Daoy (cell line): ENCODE results near the gene CLSTN1. TPM values are rescaled to one million over a fixed set of nuclear protein-coding genes. Genes with fewer than 3 reads are reported as not detected.
"Not testable (repeated sequence)": the region's sequence is repeated elsewhere in the genome, so short reads cannot be mapped to it uniquely, and the experiment has no call there.

ENCODE experiments used
- DNase-seq: peaks from one replicate; pipeline ENCODE4 v3.0.0-alpha.2; 2015; ENCODE audit warnings: low read depth
- total RNA-seq: library from RNA; depleted of rRNA; stranded (reverse); fragments of >200 nt; shearing (Covaris generic); gene quantifications from 2 replicates; pipeline ENCODE4 v1.2.3, GENCODE V29; 2014

The CLSTN1 gene
- total RNA-seq, 1 experiment from 2014 or later = 37.5 TPM

DNA sequence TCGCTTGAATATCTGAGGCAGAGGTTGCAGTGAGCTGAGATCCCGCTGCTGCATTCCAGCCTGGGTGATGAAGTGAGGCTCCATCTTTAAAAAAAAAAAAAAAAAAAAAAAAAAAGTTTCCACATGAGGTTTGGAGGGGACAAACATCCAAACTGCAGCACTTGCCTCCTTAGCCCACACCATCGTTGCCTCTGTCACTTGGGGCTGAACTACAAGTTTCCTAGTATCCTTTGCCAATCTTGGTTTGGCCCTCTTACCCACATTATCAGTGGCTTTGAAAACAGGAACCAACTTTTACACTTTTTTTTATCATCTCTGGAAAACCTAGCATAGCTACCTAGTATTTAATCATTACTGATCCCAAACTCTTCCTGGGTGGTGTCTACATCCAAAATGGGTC is 59.2 kb downstream of the CLSTN1 start:
- DNase-seq = no peak

DNA sequence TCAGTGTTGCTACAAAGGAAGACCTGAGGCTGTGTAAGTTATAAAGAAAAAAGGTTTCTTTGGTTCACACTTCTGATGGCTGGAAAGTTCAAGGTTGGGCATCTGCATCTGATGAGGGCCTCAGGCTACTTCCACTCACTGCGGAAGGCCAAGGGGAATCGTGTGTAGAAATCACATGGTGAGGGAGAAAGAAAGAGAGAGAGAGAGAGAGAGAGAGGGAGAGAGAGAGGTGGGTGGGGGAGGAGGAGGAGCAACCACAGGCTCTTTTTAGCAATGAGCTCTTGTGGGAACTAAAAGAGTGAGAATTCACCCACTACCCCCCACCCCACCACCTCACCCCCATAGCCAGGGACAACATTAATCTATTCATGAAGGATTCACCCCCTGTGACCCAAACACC is 59.9 kb downstream of the CLSTN1 start:
- DNase-seq = no peak

DNA sequence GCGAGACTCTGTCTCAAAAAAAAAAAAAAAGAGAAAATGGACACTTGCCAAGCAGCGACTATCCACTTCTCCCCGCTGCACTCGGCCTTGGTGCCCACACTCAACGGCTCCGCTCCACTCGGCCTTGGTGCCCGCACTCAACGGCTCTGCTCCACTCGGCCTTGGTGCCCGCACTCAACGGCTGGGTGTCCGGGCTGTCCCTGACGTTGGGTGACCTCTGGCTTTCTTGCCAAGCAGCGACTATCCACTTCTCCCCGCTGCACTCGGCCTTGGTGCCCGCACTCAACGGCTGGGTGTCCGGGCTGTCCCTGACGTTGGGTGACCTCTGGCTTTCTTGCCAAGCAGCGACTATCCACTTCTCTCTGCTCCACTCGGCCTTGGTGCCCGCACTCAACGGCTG is 61.3 kb downstream of the CLSTN1 start:
- DNase-seq = not testable (repeated sequence)

DNA sequence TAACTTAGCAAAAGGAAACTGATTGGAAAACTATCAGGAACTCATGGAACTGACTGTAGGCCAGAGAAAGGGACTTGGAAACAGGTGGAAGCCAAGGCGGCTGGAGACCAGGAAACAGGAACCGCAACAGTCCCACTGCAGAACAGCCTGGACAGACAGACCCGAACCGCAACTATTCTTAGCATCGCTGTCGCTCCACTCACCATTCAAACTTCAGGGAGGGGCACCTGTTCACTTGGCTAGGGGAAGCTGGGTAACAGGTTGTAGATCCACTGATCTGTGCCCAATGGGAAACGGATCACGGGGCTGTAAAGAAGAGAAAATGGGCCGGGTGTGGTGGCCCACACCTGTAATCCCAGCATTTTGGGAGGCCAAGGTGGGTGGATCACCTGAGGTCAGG is 61.9 kb downstream of the CLSTN1 start:
- no peak for DNase-seq

DNA sequence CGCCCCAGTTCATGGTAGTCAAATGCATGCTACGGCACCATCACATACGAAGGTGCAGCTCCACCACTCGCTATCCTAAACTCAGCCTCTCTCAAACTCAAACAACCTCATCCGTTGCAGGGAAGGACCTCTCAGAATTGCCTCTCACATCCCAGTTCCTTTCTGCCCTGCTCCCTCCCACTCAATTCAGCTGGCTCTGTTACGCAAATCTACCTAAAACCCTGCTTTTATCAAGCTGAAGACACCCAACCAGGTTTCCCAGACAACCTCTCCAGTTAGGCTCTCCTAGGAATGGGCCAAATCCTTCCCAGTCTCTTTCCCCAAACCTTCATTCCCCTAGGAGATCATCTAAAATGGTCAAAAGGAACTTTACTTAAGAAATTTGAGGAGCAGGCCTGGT is 62.9 kb downstream of the CLSTN1 start:
- no peak for DNase-seq

DNA sequence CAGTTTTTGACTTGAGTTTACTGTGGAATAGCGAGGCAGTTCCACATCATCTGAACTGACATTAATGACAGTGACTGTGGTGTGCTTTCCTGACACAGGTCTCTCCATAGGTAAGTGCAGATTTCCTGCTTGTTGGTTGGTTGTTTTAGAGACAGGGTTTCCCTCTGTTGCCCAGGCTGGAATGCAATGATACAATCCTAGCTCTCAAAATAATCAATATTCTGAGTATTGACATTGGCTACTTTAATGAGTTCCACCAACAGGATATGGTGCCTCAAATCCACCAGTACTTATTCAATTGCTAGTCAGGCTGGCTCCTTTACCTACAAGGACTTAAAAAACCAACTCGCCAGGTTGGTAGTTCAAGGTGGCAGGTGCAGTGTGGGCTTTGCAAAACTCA is 63.8 kb downstream of the CLSTN1 start:
- DNase-seq = no peak

DNA sequence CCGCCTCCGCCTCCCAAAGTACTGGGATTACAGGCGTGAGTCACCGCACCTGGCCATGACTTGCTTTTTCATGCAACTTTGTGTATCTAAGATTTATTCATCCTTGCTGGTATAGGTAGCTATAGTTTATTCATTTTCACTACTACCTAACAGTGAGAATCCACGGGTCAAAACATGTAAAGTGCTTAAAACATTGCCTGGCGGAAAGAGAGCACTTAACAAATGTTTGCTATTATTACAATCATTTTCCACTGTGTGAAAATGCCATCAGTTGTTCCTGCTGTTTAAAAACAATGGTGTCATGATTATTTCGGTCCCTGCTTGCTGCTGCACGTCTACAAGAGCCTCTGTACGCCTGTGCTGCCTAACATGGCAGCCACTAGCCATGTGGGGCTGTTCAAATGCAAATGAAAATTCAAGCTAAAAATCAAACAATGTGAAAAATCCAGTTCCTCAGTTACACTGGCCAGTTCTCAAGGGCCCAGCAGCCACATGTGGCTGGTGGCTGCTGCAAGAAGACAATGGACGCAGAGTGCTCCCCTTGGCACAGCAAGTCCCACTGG is 65.1 kb downstream of the CLSTN1 start:
- no peak for DNase-seq

DNA sequence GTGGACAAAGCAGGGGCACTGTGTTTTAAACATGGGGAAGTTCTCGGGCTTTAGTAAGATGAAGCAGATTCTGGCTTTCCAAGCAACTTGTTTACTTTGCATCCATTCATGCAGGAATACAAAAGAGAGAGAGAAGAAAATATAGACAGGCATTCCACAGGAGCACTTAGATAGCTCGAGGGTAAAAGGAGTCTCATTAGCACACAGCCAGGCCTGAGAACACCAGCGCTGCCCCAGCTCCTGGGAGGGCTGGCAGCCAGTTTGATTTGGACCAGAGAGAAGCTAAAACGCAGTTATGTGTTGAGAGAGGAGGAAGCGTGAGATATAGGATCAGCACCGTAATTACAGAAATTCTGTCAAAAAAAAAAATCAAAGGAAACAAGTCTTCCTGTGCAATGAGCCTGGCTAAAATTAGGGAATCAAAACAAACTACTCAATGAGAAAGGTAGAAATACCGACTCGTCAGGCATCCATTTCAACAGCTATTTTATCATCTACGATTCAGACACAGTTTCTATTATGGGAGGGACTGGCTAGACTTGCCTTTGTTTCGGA is 68.2 kb downstream of the CLSTN1 start:
- no peak for DNase-seq

DNA sequence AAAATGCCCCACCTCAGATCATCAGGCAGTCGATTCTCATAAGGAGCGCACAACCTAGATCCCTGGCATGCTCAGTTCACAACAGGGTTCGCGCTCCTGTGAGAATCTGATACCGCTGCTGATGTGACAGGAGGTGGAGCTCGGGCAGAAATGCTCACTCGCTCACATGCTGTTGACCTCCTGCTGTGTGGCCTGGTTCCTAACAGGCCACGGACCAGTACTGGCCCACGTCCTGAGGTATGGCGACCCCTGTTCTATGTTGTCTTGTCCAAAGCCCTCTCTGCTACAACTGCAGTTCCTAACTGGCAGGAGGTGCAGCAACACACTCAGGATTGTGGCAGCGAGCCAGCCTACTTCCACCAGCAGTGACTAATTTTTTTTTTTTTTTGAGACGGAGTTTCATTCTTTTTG is 70.6 kb downstream of the CLSTN1 start:
- peak; percentile 82 for DNase-seq

DNA sequence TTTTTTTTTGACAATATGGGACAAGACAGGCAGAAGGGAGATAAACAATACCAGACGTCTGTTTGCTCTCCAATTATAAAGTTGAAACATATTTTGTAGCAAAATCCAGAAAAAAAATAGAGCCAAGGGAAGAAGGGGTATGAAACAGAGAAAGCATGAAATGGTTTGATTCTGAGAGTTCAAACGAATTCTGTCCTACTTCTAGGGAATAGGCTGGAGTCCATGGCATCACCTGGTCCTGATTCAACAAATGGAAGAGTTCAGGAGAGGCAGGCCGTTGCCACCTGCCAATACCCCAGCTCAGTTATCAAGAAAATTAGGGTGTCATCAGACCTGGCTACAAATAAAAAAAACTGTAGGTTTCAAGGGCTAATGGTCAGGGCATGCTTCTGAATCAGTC is 71.8 kb downstream of the CLSTN1 start:
- DNase-seq = no peak

DNA sequence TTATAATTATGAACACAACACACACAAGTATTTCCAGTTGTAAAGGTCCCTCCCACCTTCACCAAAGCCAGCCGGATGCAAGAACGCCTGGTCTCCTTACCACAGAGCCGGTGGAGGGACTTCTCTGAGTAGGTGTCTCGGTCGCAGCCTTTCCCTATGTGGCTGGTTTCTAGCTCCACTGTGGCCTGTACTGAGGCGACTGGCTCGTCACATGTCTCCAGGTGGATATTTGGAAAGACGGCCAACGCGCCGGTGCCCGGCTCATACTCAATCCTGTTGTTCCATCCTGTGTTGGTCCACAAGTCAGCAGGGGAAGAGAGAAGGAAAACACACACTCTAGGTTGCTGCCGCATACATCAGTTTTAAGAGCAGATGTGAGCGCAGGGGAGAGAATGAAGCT is 74.4 kb downstream of the CLSTN1 start:
- DNase-seq = no peak

DNA sequence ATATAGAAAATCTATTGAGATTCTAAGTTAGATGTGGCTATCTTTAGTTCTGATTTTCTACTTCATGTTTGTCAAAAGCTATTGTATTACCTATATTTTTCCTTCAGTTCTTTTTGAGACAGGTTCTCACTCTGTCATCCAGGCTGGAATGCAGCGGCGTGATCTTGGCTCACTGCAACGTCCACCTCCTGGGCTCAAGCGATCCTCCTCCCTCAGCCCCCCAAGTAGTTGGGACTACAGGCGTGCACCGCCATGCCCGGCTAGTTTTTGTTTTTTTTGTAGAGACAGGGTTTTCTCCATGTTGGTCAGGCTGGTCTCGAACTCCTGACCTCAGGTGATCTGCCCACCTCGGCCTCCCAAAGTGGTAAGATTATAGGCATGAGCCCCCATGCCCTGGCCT is 75.4 kb downstream of the CLSTN1 start:
- DNase-seq = not testable (repeated sequence)

DNA sequence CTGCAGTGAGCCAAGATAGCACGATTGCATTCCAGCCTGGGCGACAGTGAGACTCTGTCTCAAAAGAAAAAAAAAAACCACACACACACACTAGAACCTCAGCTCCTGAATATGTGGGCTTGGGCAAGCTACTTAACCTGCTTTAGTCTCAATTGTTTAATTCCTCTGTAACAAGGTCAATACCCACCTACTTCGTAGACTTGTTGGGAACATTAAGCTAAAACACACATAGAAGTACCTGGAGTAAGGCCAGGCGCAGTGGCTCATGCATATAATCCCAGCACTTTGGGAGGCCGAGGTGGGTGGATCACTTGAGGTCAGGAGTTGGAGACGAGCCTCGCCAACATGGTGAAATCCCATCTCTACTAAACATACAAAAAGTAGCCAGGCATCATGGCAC is 77.1 kb downstream of the CLSTN1 start:
- peak; percentile 27 for DNase-seq

DNA sequence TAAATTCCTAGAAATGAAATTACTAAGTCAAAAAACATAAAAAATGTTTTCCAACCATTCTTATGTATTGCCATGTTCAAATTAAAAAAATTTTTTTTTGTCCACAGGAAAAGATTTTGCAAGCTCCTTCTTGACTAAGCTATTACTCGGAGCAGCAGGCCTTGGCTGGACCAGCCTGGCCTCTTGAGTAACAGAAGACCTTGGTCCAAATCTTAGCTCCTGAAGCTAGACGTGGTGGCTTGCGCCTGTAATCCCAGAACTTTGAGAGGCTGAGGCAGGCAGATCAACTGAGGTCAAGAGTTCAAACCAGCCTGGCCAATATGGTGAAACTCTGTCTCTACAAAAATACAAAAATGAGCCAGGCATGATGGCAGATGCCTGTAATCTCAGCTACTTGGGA is 77.6 kb downstream of the CLSTN1 start:
- DNase-seq = no peak

DNA sequence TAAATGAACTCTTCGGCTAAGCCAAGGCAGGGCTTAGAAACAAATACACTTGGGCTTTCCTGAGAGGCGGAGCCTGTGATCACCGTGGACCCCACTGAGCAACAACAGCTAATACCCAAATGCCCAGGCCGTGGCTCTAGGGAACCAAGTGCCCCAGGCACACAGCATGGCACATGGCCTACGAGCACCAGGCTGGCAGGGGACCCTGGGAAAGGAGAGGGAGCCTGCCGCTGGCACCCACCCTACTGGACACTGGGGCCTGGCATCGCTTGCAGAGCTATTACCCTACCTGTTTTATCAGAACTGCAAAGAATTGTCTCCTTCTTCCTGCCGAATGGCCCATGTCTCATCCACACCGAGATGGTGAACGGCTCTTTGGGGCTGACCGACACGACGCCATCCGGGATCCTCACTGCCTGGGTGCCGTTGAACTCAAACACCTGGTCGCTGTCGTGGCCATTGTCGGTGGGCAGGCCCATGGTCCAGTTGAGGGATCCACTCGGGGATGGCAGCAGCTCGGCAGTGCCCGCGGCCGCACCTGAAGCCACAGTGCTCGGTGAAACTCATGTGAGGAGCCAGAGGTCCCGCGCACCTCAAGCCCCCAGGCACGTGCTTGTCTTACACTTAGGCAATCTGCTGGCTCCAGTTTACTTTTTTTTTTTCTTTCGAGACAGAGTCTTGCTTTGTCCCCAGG is 79.5 kb downstream of the CLSTN1 start:
- no peak for DNase-seq

DNA sequence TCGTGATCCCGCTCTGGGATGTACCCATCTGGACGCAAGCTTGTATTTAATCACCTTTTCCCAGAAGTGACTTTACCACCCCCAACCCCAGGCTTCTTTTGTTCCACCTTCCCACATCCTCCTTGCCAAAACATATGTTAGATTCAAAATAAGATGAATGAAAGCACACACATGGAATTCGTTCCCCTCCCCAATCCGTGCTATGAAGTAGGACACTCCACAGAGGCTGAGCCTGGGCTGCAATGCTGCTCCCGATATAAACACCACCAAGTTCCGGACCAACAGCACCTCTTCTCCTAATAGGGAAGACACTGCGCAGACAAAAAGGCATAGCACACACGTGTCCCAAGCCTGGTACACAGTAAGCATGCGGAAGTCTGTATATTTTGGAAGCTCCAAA is 86.1 kb downstream of the CLSTN1 start:
- no peak for DNase-seq

DNA sequence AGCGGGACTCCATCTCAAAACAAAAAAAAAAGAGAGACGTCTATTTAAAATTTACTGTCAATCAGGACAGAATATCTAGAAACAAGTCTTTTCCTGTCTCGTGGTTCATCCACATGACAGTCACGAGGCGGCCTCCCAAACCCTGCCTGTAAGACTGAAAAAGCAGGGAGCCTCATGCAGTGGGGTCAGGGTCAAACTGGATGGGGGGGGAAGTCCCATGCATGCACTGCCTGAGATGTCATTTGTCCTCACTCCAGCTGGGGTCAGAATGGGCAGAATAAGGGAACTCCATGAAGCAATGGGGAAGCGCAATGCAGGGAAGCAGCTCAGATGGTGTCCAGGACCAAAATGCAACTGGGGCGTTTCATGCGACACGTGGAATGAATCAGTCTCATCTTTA is 86.7 kb downstream of the CLSTN1 start:
- no peak for DNase-seq

DNA sequence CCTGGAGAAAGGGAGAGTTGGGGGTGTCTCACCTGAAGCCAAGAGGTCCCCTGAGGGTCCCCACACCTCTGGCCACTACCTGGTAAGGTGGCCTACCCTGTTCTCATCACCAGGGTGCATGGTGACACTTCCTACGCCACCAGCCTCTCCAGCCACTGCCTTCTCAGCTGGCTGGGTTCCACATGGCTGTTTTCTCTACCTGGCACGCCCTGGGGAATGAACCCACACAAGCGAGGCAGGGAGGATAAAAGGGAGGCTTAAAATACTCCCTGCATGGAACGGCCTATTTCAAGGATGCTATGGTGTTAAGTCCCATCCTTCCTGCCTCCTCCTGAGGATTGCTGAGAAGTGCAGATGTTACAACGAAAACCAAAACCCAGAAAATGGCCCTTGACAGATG is 87.5 kb downstream of the CLSTN1 start:
- DNase-seq = no peak

DNA sequence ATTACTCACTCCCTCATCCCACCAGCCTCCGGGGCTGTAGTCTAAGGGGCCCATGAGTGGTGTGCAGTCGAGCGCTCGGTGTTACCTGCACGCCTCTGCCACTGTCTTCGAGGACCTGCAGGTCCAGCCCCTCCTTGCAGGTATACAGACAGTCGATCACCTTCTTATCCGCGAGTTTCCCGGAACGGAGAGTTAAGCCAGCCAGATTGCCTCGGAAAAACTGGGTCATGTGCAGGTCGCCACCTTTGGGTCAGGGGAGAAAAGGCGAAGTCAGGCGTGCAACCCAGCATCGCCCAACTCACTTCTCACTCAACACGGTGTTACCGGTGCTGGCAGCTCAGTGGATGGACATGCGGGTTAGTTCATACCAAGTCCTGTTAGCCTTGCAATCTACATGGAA is 88.0 kb downstream of the CLSTN1 start:
- no peak for DNase-seq

DNA sequence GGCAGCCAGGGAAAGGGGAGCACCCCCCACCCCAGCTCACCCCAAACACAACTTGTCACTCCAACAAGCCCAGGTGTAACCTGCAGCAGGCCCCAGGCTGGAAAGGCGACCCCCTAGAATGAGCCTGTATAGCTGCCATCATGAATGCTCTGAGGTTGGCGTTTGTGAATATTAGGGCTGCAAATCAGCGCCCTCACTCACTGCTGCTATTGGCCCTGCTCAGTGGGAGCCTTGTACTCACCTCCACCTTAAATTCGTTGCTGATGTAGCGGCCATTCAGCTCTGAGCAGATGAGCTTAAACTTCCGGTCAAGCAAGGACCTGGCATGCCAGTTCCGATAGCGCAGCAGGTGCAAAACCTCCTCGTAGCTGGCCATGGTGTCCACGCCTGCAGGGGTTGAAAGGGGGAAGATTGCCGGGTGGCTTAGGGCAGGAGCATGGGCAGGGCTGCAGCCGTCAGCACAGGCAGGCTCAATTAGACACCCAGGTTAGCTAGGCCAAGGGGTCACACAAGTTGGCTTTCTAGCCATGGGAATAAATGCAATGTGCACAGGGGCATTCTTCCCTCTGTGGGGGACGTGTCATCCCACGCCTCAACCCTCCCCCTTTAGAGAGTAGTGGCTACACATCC is 90.5 kb downstream of the CLSTN1 start:
- no peak for DNase-seq

DNA sequence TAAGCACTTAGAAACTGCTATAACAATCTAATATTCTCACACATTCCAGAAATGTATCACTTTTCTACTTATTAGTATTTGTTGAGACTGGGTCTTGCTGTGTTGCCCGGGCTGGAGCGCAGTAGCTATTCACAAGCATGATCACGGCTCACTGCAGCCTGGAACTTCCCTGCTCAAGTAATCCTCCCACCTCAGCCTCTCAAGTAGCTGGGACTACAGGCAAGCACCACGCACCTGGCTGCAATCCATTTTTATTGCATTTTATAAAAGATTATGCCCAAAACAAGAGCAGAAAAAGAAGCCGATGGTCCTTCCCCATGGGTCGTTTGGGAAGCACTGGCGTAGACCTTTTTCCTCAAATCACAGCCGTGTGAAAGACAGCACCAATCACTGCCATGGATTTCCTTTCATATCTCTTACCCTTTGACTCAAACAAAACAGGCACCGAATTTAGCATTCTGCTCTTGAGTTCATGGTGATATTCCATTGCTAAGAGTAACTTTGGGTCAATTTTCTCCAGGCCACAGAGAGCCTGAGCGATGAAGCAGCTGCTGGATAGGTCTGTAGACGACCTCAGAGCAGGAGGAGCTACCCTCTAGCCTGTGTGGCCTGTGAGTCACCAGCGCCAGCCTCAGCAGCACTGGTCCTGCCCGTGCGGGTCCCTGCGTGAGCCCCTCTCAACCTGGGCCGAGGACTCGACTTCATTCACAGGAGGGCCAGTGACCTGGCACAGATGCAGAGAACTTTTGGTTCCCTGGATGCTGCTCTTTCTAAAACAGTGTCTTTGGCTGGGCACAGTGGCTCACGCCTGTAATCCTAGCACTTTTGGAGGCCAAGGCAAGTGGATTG is 91.4 kb downstream of the CLSTN1 start:
- DNase-seq = no peak

DNA sequence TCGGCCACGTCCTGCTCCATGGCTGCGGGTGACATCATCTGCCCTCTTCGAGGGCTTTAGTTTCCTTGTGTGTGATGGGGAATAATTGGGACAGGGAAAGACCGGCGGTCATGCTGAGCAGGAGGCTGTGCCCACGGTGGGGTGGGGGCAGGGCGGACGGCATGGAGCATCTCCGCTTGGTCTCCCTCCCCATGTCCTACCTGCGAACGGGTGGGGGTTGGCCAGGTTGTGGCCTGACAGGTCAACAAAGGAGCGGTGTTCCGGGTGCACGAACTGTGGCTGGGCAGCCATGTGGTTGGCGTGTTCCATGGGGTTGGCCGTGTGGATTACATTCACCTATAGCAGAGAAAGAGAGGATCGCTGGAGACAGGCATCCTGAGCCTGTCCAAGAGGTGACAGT is 92.2 kb downstream of the CLSTN1 start:
- no peak for DNase-seq
